GM10266 (cell line): ENCODE data around the gene TRIP6.
"Not testable (repeated sequence)": the region's sequence is repeated elsewhere in the genome, so short reads cannot be mapped to it uniquely, and the experiment has no call there.

ENCODE experiments used
- DNase-seq: peaks from one replicate; pipeline ENCODE4 v3.0.0; 2012; ENCODE audit errors: extremely low spot score
- TF ChIP-seq, protein P1 (sequence below): IDR thresholded peaks from 2 replicates; pipeline ENCODE4 v1.5.1; 2012; ENCODE audit warnings: mild to moderate bottlenecking, low read depth; ENCODE audit not compliant: control insufficient read depth, insufficient read depth; ENCODE audit errors: missing control alignments

TRIP6 gene

DNA sequence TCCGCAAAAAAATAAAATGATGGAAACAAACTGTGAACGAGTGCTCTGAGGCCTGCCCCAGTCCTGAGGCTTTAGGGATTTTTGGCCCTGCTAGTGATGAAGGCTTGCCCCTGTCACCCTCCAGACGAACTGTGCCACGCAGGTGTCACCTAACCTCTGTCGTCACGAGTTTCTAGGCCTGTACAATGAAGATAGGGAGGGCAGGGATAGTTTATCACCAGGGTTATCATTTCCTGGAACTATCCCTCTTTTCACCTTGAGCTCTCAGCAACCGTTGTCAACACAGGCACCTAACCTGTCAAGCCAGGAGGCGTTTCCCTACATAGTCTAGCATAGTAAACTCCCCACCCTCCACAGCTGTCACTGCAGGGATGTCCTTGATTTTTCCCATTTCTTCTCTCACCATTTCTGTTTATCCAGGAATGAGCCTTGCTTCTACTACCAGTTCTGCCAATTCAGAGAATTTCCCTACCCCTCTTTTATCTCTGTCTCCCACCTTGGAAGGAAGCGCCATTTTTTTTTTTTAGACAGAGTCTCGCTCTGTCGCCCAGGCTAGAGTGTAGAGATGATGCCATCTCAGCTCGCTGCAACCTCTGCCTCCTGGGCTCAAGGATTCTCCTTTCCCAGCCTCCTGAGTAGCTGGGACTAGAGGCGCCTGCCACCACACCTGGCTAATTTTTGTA lies 30.7 kb downstream of the TRIP6 start:
- DNase-seq = no peak
- TF ChIP-seq, protein P1, sequence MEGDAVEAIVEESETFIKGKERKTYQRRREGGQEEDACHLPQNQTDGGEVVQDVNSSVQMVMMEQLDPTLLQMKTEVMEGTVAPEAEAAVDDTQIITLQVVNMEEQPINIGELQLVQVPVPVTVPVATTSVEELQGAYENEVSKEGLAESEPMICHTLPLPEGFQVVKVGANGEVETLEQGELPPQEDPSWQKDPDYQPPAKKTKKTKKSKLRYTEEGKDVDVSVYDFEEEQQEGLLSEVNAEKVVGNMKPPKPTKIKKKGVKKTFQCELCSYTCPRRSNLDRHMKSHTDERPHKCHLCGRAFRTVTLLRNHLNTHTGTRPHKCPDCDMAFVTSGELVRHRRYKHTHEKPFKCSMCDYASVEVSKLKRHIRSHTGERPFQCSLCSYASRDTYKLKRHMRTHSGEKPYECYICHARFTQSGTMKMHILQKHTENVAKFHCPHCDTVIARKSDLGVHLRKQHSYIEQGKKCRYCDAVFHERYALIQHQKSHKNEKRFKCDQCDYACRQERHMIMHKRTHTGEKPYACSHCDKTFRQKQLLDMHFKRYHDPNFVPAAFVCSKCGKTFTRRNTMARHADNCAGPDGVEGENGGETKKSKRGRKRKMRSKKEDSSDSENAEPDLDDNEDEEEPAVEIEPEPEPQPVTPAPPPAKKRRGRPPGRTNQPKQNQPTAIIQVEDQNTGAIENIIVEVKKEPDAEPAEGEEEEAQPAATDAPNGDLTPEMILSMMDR = no peak

DNA sequence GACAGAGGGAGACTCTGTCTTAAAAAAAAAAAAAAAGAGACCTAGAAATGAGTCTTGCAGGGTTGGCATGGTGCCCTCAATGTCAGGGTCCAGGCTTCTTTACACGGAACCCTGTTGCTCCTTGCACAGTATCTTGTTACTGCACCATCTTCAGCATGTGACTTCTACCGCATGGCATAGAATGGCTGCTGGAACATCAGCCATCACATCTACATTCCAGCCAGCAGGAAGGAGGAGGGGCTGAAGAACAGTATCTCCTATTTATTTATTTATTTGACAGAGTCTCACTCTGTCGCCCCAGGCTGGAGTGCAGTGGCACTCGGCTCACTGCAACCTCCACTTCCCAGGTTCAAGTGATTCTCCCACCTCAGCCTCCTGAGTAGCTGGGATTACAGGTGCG lies 32.2 kb downstream of the TRIP6 start:
- TF ChIP-seq, protein P1 = no peak
- DNase-seq = no peak

DNA sequence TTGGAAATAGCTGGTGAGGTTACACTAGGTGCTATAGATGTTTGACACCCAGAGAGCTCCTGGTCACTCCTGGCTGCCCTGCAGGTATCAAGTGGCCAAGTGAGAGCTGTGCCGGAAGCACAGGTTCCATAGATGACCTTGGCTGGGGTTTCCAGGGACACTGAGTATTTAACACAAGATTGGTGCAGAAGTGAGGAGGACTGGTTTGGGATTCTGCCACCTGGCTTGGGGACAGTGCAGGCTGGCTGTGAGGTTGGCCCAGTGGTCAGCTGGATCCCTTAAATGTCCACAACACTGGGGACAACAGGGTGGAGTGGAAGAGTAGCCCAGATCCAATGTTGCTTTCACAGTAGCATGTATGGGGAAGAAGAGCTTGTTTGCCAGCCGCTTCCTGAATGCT lies 33.8 kb downstream of the TRIP6 start:
- no peak for DNase-seq
- TF ChIP-seq, protein P1 = no peak

DNA sequence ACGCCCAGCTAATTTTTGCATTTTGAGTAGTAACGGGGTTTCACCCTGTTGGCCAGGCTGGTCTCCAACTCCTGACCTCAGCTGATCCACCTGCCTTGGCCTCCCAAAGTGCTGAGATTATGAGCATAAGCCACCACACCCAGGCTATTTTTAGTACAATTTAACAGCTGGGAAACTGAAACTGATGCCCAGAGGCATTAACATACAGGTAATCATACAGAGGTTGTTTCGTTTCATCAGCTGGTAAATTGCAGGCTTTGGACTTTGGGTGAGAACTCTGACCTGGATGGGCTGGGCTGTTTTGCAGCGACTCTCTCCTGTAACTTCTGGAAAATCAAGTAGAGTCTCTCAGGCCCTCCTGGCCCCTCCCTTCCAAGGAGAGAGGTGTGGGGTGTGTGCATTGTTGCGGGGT lies 34.7 kb downstream of the TRIP6 start:
- TF ChIP-seq, protein P1 = no peak
- no peak for DNase-seq

DNA sequence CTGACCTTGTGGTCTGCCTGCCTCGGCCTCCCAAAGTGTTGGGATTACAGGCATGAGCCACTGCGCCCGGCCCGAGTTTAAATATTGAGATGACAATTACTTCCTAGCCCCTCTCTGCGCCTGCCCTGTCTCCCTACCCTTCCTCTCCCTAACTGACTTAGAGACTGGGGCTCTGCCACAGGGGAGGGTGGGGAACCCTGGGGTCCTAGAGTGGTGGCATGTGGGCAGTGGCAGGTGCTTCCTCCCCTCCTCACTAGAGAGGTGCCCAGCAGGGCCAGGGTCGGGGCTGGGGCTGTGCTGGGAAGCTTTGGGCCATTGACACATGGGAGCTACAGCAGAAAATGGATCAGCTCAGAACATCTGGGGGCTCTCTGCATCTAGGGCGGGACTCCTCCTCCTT lies 35.5 kb downstream of the TRIP6 start:
- TF ChIP-seq, protein P1 = no peak
- DNase-seq = no peak

DNA sequence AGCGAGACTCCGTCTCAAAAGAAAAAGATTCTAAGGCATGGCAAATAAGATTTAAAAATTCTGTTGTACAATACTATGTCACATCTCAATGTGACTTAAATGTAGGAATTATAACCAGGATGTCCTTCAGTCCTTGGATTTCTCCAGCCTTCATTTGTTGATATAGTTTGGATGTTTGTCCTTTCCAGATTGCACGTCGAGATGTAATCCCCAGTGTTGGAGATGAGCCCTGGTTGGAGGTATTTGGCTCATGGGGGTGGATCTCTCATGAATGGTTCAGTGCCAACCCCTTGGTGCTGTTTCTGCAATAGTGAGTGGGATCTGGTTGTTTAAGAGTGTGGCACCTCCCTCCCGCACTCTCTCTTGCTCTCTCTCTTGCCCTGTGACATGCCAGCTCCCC lies 41.3 kb downstream of the TRIP6 start:
- no peak for DNase-seq
- TF ChIP-seq, protein P1 = no peak

DNA sequence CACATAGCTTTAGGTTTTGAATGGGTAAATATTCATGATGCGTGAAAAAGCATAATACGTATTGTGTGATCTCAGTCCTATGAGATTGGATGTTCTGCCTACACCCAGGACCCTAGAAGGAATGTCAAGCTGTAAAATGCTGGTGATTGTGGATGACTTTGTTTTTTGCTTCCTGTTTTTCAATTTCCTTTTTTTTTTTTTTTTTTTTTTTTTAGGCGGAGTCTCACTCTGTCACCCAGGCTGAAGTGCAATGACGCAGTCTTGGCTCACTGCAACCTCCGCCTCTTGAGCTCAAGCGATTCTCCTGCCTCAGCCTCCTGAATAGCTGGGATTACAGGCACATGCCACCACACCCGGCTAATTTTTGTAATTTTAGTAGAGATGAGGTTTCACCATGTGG lies 43.3 kb downstream of the TRIP6 start:
- not testable (repeated sequence) for DNase-seq

DNA sequence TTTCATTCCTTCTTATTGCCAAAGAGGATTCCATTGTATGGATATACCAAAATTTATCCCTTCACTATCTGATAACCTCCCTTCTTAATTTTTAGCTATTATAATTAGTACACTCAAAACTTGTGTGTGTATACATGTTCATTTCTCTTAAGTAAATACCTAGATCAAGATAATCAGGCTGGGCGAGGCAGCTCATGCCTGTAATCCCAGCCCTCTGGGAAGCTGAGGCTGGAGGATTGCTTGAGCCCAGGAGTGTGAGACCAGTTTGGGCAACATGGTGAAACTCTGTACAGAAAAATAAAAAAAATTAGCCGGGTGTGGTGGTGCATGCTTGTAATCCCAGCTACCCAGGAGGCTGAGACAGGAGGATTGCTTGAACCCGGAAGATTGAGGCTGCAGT lies 44.3 kb downstream of the TRIP6 start:
- DNase-seq = no peak
- TF ChIP-seq, protein P1 = no peak
